CD14-positive monocyte (primary cell): ENCODE measurements around the gene KIF27. TPM values are rescaled to one million over a fixed set of nuclear protein-coding genes. Genes with fewer than 3 reads are reported as not detected.
"Not testable (repeated sequence)": the region's sequence is repeated elsewhere in the genome, so short reads cannot be mapped to it uniquely, and the experiment has no call there.

ENCODE experiments used
- DNase-seq, 3 donors: peaks; one replicate each; pipeline ENCODE4 v3.0.0-alpha.2; 2011 to 2022
- H2AFZ ChIP-seq: 2 replicates; pipeline ENCODE4 v1.6.0; 2012; ENCODE audit warnings: mild to moderate bottlenecking, low read depth, low read length, inconsistent platforms; ENCODE audit not compliant: insufficient read depth, poor library complexity, severe bottlenecking
- H3K27ac ChIP-seq, 2 donors: 1 replicate in 1 of 2; 2 replicates in 1 of 2; pipeline ENCODE4 v1.5.1; 2012 to 2013; ENCODE audit warnings: low read length in 2 of 2, control low read depth in 1 of 2, inconsistent platforms in 1 of 2, low read depth in 1 of 2, mild to moderate bottlenecking in 1 of 2
- H3K27me3 ChIP-seq, 2 donors: one replicate each; pipeline versions ENCODE4 v1.6.0 to v1.6.1; 2011 to 2013; ENCODE audit warnings: low read length in 2 of 2; ENCODE audit not compliant: control insufficient read depth in 2 of 2, insufficient read depth in 2 of 2
- H3K36me3 ChIP-seq, 2 donors: replicated peaks in 1 of 2; 1 replicate in 1 of 2; 2 replicates in 1 of 2; pipeline versions ENCODE4 v1.5.1 to v1.6.1; 2012 to 2013; ENCODE audit warnings: low read length in 2 of 2, control low read depth in 1 of 2, inconsistent platforms in 1 of 2, mild to moderate bottlenecking in 1 of 2; ENCODE audit not compliant: insufficient read depth in 2 of 2, control insufficient read depth in 1 of 2
- H3K4me1 ChIP-seq, 2 donors: 1 replicate in 1 of 2; 2 replicates in 1 of 2; pipeline versions ENCODE4 v1.5.1 to v1.6.1; 2012 to 2013; ENCODE audit warnings: low read length in 2 of 2, control low read depth in 1 of 2, inconsistent platforms in 1 of 2, mild to moderate bottlenecking in 1 of 2, moderate library complexity in 1 of 2; ENCODE audit not compliant: insufficient read depth in 2 of 2, control insufficient read depth in 1 of 2
- H3K4me2 ChIP-seq: replicated peaks from 2 replicates; pipeline ENCODE3; 2012; ENCODE audit warnings: low read length, moderate library complexity, mild to moderate bottlenecking; ENCODE audit not compliant: poor library complexity, severe bottlenecking; ENCODE audit errors: extremely low read depth
- H3K4me3 ChIP-seq, 3 experiments: fragments of 200-600 bp in 1 of 3; sonication (generic) in 1 of 3; replicated peaks in 1 of 3; 1 replicate in 2 of 3; 2 replicates in 1 of 3; pipeline ENCODE4 v1.5.1; 2011 to 2013; ENCODE audit warnings: low read length in 3 of 3, mild to moderate bottlenecking in 3 of 3, control low read depth in 2 of 3, low read depth in 2 of 3, inconsistent platforms in 1 of 3, moderate library complexity in 1 of 3
- H3K79me2 ChIP-seq: 2 replicates; pipeline ENCODE4 v1.6.0; 2012; ENCODE audit warnings: mild to moderate bottlenecking, control low read depth, inconsistent platforms, low read length, moderate library complexity; ENCODE audit not compliant: insufficient read depth
- H3K9ac ChIP-seq: 2 replicates; pipeline ENCODE4 v1.6.0; 2017; ENCODE audit warnings: low read length, mild to moderate bottlenecking; ENCODE audit not compliant: insufficient read depth, poor library complexity, severe bottlenecking
- H3K9me3 ChIP-seq, 2 donors: replicated peaks in 1 of 2; 1 replicate in 1 of 2; 2 replicates in 1 of 2; pipeline versions ENCODE4 v1.5.1 to v1.6.1; 2012 to 2013; ENCODE audit warnings: low read length in 2 of 2, control low read depth in 1 of 2; ENCODE audit not compliant: control insufficient read depth in 1 of 2, insufficient read depth in 1 of 2
- H4K20me1 ChIP-seq: 2 replicates; pipeline ENCODE4 v1.6.0; 2012; ENCODE audit warnings: mild to moderate bottlenecking, low read length, control low read depth, moderate library complexity; ENCODE audit not compliant: insufficient read depth
- H3K27ac Mint-ChIP-seq, 7 donors: one replicate each; pipeline ENCODE4 v1.8.0; 2020; ENCODE audit warnings: mild to moderate bottlenecking in 7 of 7, mixed read lengths in 7 of 7, moderate library complexity in 6 of 7, inconsistent platforms in 2 of 7
- H3K27me3 Mint-ChIP-seq, 3 donors: one replicate each; pipeline ENCODE4 v1.8.0; 2021 to 2022; ENCODE audit warnings: low read depth in 3 of 3, mild to moderate bottlenecking in 3 of 3, mixed read lengths in 3 of 3, moderate library complexity in 3 of 3, inconsistent platforms in 1 of 3
- H3K36me3 Mint-ChIP-seq, 2 donors: one replicate each; pipeline ENCODE4 v1.8.0; 2020; ENCODE audit warnings: mixed read lengths in 2 of 2, inconsistent platforms in 1 of 2, mild to moderate bottlenecking in 1 of 2
- H3K4me1 Mint-ChIP-seq: one replicate; pipeline ENCODE4 v1.8.0; 2020; ENCODE audit warnings: mild to moderate bottlenecking, mixed read lengths
- H3K4me3 Mint-ChIP-seq, 2 donors: one replicate each; pipeline ENCODE4 v1.8.0; 2020; ENCODE audit warnings: mild to moderate bottlenecking in 2 of 2, mixed read lengths in 2 of 2, moderate library complexity in 1 of 2
- H3K9me3 Mint-ChIP-seq, 7 donors: one replicate each; pipeline ENCODE4 v1.8.0; 2020 to 2022; ENCODE audit warnings: mixed read lengths in 7 of 7, mild to moderate bottlenecking in 6 of 7, moderate library complexity in 6 of 7, inconsistent platforms in 2 of 7
- whole genome bisulfite sequencing: methylation state at CpG from one replicate; pipeline ENCODE4 v1.1.5; 2013; ENCODE audit warnings: missing lambda C conversion rate; ENCODE audit not compliant: insufficient coverage; 5-methylcytosine and 5-hydroxymethylcytosine counted together
- intact Hi-C, 2 donors: fragments of 100-400 bp; cut with micrococcal nuclease; formaldehyde crosslinking; loops; one replicate each; pipeline versions ENCODE4 v1.15.0 to v1.15.1; 2023
- polyA plus RNA-seq, 3 donors: library from polyadenylated mRNA; depleted of rRNA in 1 of 3; unstranded in 2 of 3; stranded (reverse) in 1 of 3; fragments of 300-500 nt in 2 of 3; fragments of >200 nt in 1 of 3; fragmentation: Illumina TruSeq in 2 of 3; gene quantifications; 1 replicate in 2 of 3; 2 replicates in 1 of 3; pipeline ENCODE4 v1.2.3, GENCODE V29; 2012 to 2021
- TF ChIP-seq, protein P1 (sequence below): fragments of 200-600 bp; IDR thresholded peaks from one replicate; pipeline ENCODE4 v1.8.0; 2022; ENCODE audit warnings: antibody characterized with exemption, mild to moderate bottlenecking

KIF27 gene
- polyA plus RNA-seq, 3 donors = 0.58 to 1.3 (median 1.1) TPM

DNA sequence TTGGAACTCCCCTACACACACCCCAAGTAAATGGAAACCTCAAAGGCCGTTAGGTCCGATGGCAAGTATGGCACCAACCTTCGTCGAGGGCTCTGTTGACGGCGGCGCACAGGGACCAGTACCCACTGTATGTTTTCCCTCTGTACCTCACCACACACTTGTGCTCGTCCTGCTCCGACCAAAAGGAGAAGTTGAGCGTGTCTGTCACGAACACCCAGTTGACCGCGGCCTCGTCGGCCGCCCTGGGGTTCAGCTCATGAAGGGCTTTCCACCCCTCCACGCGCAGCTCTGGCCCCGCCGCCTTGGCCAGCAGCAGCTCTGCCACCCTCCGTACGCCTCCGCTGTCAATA is 34.8 kb upstream of the KIF27 start:
- Histone ChIP-seq H4K20me1 (no peaks in the 10 kb centered on the region), H3K27ac (peak overlapping the region; percentile 87 to 98), H3K36me3 (peaks cover 6 to 16% of the 10 kb centered on the region in 2 donors), H3K4me1 (peaks cover 13 to 20% of the 10 kb centered on the region in 2 donors), H3K79me2 (peaks cover 4% of the 10 kb centered on the region), H3K27me3 (no peaks in the 10 kb centered on the region), H3K4me3 (peak overlapping the region; percentile 49 to 86 (median 74)), H2AFZ (peak overlapping the region; percentile 88), H3K4me2 (peak overlapping the region; percentile 79), H3K9ac (peak overlapping the region; percentile 96), H3K9me3 (no peaks in the 10 kb centered on the region)
- 0% methylated on average over 23 of the region's 23 CpGs for WGBS
- H3K27me3 Mint-ChIP-seq = peaks cover 0 to 2% (median 1%) of the 10 kb centered on the region in 3 donors
- intact Hi-C loops = no loop called here
- TF ChIP-seq, protein P1, sequence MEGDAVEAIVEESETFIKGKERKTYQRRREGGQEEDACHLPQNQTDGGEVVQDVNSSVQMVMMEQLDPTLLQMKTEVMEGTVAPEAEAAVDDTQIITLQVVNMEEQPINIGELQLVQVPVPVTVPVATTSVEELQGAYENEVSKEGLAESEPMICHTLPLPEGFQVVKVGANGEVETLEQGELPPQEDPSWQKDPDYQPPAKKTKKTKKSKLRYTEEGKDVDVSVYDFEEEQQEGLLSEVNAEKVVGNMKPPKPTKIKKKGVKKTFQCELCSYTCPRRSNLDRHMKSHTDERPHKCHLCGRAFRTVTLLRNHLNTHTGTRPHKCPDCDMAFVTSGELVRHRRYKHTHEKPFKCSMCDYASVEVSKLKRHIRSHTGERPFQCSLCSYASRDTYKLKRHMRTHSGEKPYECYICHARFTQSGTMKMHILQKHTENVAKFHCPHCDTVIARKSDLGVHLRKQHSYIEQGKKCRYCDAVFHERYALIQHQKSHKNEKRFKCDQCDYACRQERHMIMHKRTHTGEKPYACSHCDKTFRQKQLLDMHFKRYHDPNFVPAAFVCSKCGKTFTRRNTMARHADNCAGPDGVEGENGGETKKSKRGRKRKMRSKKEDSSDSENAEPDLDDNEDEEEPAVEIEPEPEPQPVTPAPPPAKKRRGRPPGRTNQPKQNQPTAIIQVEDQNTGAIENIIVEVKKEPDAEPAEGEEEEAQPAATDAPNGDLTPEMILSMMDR = no peak
- H3K9me3 Mint-ChIP-seq = no peaks in the 10 kb centered on the region
- peak; percentile 83 to 88 (median 84) for DNase-seq
- H3K4me1 Mint-ChIP-seq = peaks cover 21% of the 10 kb centered on the region
- H3K4me3 Mint-ChIP-seq = peak overlapping the region; percentile 98
- peak overlapping the region; percentile 87 to 99 (median 96) for H3K27ac Mint-ChIP-seq
- H3K36me3 Mint-ChIP-seq = peaks cover 3 to 30% of the 10 kb centered on the region in 2 donors

DNA sequence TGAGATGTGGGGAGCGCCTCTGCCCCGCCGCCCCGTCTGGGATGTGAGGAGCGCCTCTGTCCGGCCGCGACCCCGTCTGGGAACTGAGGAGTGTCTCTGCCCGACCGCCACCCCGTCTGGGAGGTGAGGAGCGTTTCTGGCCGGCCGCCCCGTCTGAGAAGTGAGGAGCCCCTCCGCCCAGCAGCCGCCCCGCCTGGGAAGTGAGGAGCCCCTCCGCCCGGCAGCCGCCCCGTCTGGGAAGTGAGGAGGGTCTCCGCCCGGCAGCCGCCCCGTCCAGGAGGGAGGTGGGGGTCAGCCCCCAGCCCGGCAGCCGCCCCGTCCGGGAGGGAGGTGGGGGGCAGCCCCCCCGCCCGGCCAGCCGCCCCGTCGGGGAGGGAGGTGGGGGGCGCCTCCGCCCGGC is 26.9 kb upstream of the KIF27 start:
- H3K27me3 ChIP-seq, H3K27ac Mint-ChIP-seq, H3K4me1 ChIP-seq, H4K20me1 ChIP-seq, H3K4me1 Mint-ChIP-seq, H3K27ac ChIP-seq, H3K9me3 ChIP-seq, H3K79me2 ChIP-seq, DNase-seq, H3K4me3 ChIP-seq, H2AFZ ChIP-seq, intact Hi-C loops, H3K4me2 ChIP-seq, H3K9ac ChIP-seq, H3K4me3 Mint-ChIP-seq, H3K27me3 Mint-ChIP-seq: not testable (repeated sequence)
- Mint-ChIP-seq H3K36me3 (peaks cover 34 to 75% of the 10 kb centered on the region in 2 donors), H3K9me3 (peaks cover 0 to 12% (median 4%) of the 10 kb centered on the region in 7 donors)
- 95% methylated on average over 4 of the region's 39 CpGs for WGBS
- H3K36me3 ChIP-seq = peaks cover 26 to 58% of the 10 kb centered on the region in 2 donors
